OCI-LY7 (cell line): ENCODE results near the gene GPX6. TPM values are rescaled to one million over a fixed set of nuclear protein-coding genes. Genes with fewer than 3 reads are reported as not detected.

Experiments
- BruUV-seq: library from RNA; stranded (reverse); fragments of 400-500 nt; replicated peaks from 2 replicates; lab custom pipeline; 2021; lab: Mats Ljungman, UMichigan
- CTCF ChIA-PET: fragments of 300-600 bp; sonication (Branson Sonifier 250); formaldehyde crosslinking; loops from one replicate; lab custom pipeline; 2022; ENCODE audit warnings: antibody characterized with exemption; ENCODE audit not compliant: unreplicated experiment; lab: Charles Lee
- POLR2A ChIA-PET: fragments of 300-600 bp; sonication (Branson Sonifier 250); formaldehyde crosslinking; loops from one replicate; lab custom pipeline; 2022; ENCODE audit warnings: antibody characterized with exemption; lab: Charles Lee
- DNase-seq: peaks from one replicate; pipeline ENCODE4 v3.0.0-alpha.2; 2015; ENCODE audit warnings: low spot score
- H2AFZ ChIP-seq: fragments of 200-600 bp; sonication (generic), shearing (Covaris generic); 2 replicates; pipeline ENCODE4 v1.6.1; 2014; ENCODE audit warnings: mild to moderate bottlenecking, antibody characterized with exemption, low read length, moderate library complexity
- H3K27ac ChIP-seq: fragments of 200-600 bp; sonication (generic); 2 replicates; pipeline ENCODE4 v1.5.1; 2014; ENCODE audit warnings: mixed run types, low read depth, mild to moderate bottlenecking, moderate library complexity, low read length, inconsistent platforms; ENCODE audit not compliant: poor library complexity, severe bottlenecking
- H3K36me3 ChIP-seq: fragments of 200-600 bp; sonication (generic); 2 replicates; pipeline ENCODE4 v1.6.1; 2014; ENCODE audit warnings: mild to moderate bottlenecking, antibody characterized with exemption, low read length, moderate library complexity, mixed read lengths; ENCODE audit not compliant: insufficient read depth
- H3K4me1 ChIP-seq: fragments of 200-600 bp; sonication (generic); 2 replicates; pipeline ENCODE4 v1.5.1; 2014; ENCODE audit warnings: mild to moderate bottlenecking, low read length; ENCODE audit not compliant: insufficient read depth, poor library complexity, severe bottlenecking
- H3K4me2 ChIP-seq: fragments of 200-600 bp; sonication (generic); 2 replicates; pipeline ENCODE4 v1.6.1; 2014; ENCODE audit warnings: mild to moderate bottlenecking, low read length
- H3K4me3 ChIP-seq: fragments of 200-600 bp; sonication (generic); 2 replicates; pipeline ENCODE4 v1.5.1; 2014; ENCODE audit warnings: mild to moderate bottlenecking, low read depth, low read length; ENCODE audit not compliant: poor library complexity, severe bottlenecking
- H3K79me2 ChIP-seq: fragments of 200-600 bp; sonication (generic); 2 replicates; pipeline ENCODE4 v1.6.1; 2016; ENCODE audit warnings: low read depth, mild to moderate bottlenecking, low read length, moderate library complexity, mixed read lengths; ENCODE audit not compliant: insufficient read depth
- H3K9me2 ChIP-seq: fragments of 200-600 bp; sonication (generic); 2 replicates; pipeline ENCODE4 v1.6.1; 2016; ENCODE audit warnings: mild to moderate bottlenecking, low read length, mixed read lengths; ENCODE audit not compliant: insufficient read depth
- H3K9me3 ChIP-seq: fragments of 200-600 bp; sonication (generic); 2 replicates; pipeline ENCODE4 v1.6.1; 2014; ENCODE audit warnings: mild to moderate bottlenecking, mixed run types, low read length, mixed read lengths
- H4K20me1 ChIP-seq: fragments of 200-600 bp; sonication (generic); 2 replicates; pipeline ENCODE4 v1.6.1; 2014; ENCODE audit warnings: mild to moderate bottlenecking, antibody characterized with exemption, low read length, moderate library complexity, mixed read lengths; ENCODE audit not compliant: insufficient read depth
- CTCF ChIP-seq: fragments of 200-600 bp; sonication (generic); conservative IDR thresholded peaks from 2 replicates; pipeline ENCODE4 v1.5.1; 2014; ENCODE audit warnings: mild to moderate bottlenecking, antibody characterized with exemption, low read length, moderate library complexity, mixed read lengths
- EZH2phosphoT487 ChIP-seq: fragments of 200-600 bp; sonication (generic); IDR thresholded peaks from 2 replicates; pipeline ENCODE4 v1.6.1; 2018; ENCODE audit warnings: low read depth, borderline replicate concordance, mild to moderate bottlenecking, mixed run types, antibody characterized with exemption, low read length, moderate library complexity, mixed read lengths
- intact Hi-C: fragments of 100-400 bp; cut with micrococcal nuclease; formaldehyde crosslinking; loops from one replicate; pipeline ENCODE4 v1.10.0; 2022; ENCODE audit not compliant: unreplicated experiment
- total RNA-seq, 2 experiments: library from RNA; depleted of rRNA in 1 of 2; stranded (reverse); fragments of >200 nt in 1 of 2; shearing (Covaris generic) in 1 of 2; gene quantifications; 2 replicates each; pipeline ENCODE4 v1.2.3, GENCODE V29; 2014 to 2022

The GPX6 gene
- total RNA-seq, 2 experiments from 2014 or later = not detected

DNA sequence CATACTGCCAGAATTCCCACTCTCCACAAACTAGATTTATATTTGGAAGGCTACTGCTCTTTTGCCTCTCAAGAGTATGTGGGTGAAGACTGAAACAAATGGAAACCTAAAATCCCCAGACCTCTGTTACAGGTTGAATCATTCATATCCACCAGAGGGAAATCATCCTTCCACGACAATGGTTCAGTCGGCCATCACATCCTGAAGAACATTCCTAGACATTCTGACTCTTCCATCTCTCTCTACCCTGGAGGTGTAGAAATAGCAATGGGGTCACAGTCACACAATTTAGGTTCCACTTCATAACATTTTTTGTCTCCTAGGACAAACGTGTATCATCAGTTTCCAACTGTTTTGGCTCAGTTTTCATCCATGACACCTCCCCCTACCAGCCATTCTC, 18.7 kb upstream of the GPX6 start:
- TF ChIP-seq CTCF = no peak
- no peak for TF ChIP-seq EZH2phosphoT487
- Histone ChIP-seq H2AFZ (no peak overlapping the region), H3K27ac (no peak overlapping the region), H3K9me2 (no peaks in the 10 kb centered on the region), H3K79me2 (no peaks in the 10 kb centered on the region), H3K36me3 (no peaks in the 10 kb centered on the region), H3K4me2 (no peak overlapping the region), H3K9me3 (no peaks in the 10 kb centered on the region), H3K4me3 (no peak overlapping the region), H4K20me1 (no peaks in the 10 kb centered on the region), H3K4me1 (no peaks in the 10 kb centered on the region)
- ChIA-PET POLR2A (no interaction called here), CTCF (no interaction called here)
- BruUV-seq = no TSS peak
- no peak for DNase-seq
- intact Hi-C loops = no loop called here

DNA sequence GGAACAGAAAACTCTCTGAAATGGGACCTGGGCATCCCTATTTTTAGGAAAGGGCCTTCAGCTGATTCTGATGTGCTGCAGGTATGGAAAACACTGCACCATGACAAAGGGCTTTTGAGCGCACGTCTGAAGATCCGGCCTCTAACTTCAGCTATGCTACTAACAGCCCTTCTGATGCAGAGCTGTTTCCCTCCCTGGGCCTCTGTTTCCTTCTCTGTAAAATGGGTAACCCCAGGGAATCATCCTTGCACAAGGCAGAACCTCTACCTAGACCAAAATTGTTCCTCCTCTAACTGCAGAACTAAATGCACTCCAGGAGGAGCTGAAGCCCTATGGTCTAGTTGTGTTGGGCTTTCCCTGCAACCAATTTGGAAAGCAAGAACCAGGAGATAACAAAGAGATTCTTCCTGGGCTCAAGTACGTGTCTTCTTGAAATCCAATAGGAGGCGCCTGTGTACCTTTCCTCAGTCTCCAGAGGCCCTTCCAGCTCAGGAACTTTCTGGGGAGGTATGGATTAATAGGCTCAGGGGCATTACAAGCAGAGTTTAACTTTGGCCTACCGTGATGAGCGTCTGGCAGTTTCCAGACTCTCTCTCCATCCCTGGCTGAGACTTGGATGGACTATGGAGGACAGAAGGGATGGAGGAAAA, 16.0 kb upstream of the GPX6 start:
- no peak overlapping the region for H3K4me3 ChIP-seq
- H3K79me2 ChIP-seq = no peaks in the 10 kb centered on the region
- TF ChIP-seq CTCF = peak; percentile 40
- TF ChIP-seq EZH2phosphoT487 = no peak
- H2AFZ ChIP-seq = no peak overlapping the region
- H3K9me3 ChIP-seq = no peaks in the 10 kb centered on the region
- POLR2A ChIA-PET = interaction anchor here (0.6 to 1.1 kb wide), 3 partner anchors 8 to 300 kb away, joined by 3 to 5 read pairs (median 3); no protein-coding TSS in a partner anchor
- no peaks in the 10 kb centered on the region for H3K36me3 ChIP-seq
- H3K27ac ChIP-seq = no peak overlapping the region
- no peak for DNase-seq
- CTCF ChIA-PET = no interaction called here
- no TSS peak for BruUV-seq
- no peaks in the 10 kb centered on the region for H4K20me1 ChIP-seq
- no peaks in the 10 kb centered on the region for H3K4me1 ChIP-seq
- intact Hi-C loops = no loop called here
- H3K4me2 ChIP-seq = no peak overlapping the region
- H3K9me2 ChIP-seq = no peaks in the 10 kb centered on the region

- no peak overlapping the region for H3K4me2 ChIP-seq
- H3K4me3 ChIP-seq = no peak overlapping the region
- H3K36me3 ChIP-seq = no peaks in the 10 kb centered on the region
- CTCF ChIA-PET = no interaction called here
- DNase-seq = no peak
- no peaks in the 10 kb centered on the region for H3K9me2 ChIP-seq
- no peaks in the 10 kb centered on the region for H3K79me2 ChIP-seq
- intact Hi-C loops = no loop called here
- no peak overlapping the region for H2AFZ ChIP-seq
- H3K9me3 ChIP-seq = no peaks in the 10 kb centered on the region
- no peak for TF ChIP-seq EZH2phosphoT487
- no peak for TF ChIP-seq CTCF
- BruUV-seq = no TSS peak
- POLR2A ChIA-PET = interaction anchor here (1.1 kb wide), 1 partner anchor 9 kb away, joined by 3 read pairs; no protein-coding TSS in a partner anchor
- H4K20me1 ChIP-seq = no peaks in the 10 kb centered on the region
- no peaks in the 10 kb centered on the region for H3K4me1 ChIP-seq
- H3K27ac ChIP-seq = no peak overlapping the region
These were observed 15.2 kb upstream of the GPX6 start for GRCh38 chr6:28530777-28531176.
